Superior temporal gyrus (tissue), 1 donor: ENCODE results near the gene COL7A1.

Experiments
- DNase-seq: peaks from one replicate; pipeline ENCODE4 v3.0.0-alpha.2; 2016; ENCODE audit errors: extremely low spot score

Gene COL7A1

DNA sequence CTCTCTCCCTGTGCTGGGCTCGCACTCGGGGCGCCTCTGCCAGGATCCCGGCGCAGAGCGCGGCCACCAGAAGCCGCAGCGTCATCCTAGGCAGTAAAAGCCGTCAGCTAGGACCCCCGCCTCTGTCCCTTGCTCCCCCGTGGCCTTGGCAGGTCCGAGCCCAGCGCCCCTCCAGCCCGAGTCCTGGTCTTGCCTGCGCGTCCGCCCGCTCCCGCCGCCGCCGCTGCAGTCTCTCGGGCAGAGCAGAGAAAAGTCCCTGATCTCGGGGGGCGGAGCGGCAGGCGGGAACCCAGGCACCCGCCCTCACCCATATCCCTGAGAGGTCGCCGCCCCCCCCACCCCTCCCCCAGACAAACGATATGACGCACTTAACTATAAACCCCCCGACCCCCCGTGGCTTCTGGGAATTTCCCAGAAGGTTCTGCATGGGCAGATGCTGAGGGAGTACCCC, at the start of gene COL7A1:
Gene COL7A1, minus strand, starts transcription at position 255 of the 451 bp plus-strand sequence. Its CDS starts 170 bp downstream, at position 85.
- no peak for DNase-seq

DNA sequence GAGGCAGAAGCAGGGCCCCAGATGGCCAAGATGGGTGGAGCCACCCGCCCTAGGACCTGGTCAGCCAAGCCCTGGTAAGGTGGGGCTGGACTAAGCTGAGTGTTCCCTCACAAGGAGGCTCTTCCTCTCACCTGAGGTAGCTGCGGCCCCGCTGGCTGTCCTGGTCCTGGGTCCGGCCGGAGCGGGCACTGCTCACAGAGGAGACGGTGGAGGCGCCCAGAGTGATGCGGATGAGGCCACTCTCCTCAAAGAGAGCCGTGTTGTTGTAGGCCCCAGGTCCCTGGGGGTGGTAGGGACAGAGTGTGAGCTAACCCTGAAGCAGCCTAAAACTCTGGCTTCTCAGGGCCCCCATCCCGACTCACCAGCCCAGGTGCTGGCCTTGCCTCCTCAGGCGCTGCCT, 47.5 kb upstream of the COL7A1 start:
- DNase-seq = no peak

DNA sequence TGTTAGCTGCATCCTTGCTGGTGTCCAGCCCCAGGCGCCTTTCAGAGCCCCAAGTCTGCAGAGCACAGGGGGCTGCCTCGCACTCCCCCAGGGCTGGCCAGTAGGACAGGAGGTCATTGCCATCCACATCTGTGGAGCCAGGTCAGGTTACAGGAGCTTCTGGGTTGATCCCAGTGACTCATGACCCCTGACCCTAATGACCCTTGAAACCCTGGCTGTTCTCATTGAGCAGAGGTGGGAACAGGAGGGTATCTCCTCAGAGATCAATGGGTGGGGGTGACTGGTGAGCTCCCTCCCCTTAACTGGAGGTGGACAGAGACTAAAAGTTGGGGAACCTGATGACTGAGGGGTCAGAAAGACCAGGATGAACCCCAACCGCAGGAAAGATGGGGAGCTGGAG, 46.3 kb upstream of the COL7A1 start:
- no peak for DNase-seq

DNA sequence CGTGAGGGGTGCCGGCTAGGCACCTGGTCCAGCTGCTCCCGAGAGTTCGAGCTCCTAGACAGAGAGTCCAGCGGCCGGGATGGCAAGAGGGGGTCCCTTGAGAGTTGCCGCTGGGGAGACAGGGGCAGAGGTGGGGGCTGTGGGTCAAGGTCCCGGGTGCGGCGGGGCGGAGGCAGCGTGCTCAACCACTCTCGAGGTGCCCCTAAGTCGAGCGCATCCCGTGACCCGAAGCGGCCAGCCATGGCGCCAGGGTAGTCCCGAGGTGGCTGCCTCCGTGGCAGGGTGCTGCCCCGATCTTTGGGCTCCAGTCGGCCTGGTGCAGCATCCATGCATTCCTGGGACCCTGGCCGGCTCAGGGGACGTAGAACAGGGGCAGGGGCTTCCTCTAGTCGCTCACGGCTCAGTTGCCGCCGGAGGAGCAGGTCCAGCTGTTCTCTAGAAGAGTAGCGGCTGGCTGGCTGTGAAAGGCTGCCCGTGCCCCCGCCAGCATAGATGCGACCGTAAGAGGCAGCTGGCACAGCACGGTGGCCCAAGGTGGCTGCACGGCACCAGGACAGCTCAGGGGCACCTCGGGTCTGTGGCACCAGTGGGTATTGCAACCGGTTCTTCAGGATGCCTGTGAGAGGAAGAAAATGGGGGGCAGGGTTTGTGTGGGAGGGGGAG, 44.9 kb upstream of the COL7A1 start:
- no peak for DNase-seq

DNA sequence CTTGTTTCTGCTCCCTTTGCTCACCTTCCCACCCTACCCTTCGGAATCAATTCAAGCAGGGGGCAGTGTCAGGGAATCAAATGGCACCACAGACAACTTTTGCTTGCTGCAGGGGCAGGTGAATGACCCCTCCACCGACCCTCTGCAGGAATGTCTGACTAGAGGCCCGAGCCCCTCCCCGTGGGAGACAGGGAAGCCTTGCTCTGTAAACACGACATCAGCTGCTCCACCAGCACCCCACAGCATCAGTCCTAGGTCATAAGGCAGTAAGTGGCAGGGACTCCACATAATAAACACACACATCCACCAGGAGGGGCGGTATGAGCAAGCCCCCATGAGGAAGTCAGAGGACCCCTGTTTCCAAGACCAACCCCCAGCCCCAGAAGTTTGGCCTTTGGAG, 42.2 kb upstream of the COL7A1 start:
- no peak for DNase-seq

DNA sequence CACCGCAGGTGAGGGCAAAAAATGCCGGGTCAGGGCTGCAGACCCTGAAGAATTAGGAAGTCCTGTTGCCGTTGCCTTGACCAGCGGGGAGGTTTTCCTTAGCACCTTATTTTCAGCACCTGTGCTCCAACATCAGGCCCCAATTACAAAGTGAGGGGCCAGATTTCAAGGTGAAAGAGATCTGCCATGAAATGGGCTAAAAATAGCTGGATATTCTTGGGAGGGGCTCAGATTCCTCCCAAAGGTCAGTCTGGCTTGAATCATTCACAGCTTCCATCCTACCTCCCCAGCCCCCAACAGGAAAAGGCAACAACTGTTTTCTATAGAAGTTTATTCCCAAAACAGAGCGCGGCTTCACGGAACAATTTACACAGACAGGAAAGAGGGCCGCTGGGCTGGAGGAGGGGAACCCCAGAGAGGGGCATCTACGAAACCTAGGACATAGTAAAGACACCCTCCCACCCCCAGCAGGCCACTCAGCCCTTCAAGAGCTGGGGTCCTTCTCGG, 41.1 kb upstream of the COL7A1 start:
- no peak for DNase-seq

DNA sequence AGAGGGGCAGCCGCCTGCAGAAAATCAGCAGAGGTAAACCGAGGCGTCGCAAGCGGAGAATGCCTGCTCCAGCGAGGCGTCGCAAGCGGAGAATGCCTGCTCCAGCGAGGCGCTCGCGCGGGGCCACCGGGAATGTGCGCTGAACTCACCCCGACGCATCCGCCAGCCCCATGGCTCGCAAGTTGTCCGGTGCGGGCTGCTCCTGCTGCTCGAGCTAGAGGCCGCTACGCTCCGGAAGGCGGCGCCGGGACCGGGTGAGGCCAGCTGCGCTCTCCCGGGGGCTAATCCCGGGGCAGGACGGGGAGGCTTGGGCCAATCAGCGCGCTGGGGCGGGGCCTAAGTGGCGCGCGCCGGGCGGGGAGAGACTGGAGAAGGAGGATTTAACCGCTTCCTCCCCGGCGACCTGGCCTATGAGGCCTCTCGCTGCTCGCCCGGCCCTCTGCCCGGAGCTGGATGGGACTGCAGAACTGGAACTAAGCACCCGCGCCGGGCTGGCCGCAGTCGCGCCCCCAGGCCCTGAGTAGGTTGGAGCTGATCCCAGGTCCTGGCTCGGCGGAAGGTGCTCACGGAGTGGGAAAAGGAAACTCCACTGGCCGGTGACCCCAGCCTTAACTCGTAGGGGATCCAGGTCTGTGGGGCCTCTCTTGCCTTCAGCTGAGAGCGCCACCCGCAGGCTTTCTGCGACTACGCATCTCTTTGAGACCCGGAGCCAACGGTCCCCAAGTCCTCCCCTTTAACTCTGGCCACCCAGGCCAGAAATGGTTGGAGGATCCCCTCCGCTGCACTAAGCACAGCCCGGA, 40.3 kb upstream of the COL7A1 start, which contains the start of gene SLC26A6:
Gene SLC26A6, minus strand, starts transcription at position 240 of the 800 bp plus-strand sequence. Its CDS starts 68 bp downstream, at position 172.
- peak; percentile 95 for DNase-seq

DNA sequence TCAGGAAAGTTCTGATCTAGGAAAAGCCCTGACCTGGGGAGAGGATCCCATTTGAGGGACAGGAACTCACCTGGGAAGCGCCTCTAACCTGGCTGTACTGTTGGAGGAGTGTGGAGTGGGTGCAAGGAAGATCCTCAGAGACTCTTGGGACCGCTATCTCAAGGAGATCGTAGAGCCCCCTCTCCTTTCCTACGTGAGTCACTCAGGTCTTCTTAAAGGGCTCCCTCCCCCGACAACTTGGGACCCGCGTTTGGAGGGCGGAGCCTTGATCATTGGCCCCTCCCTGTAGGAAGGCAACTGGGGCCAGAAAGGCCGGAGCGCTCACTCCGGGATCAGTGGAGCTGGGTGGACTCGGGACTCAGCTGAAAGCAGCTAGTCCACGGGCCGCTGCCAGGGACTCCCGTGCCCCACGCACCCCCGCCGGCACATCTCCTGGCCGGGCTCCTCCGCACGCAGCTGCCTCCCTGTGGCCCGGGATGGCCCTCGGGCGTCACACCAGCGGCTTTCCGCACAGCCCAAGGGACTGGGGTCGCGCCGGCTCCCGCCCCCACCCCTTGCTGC, 39.6 kb upstream of the COL7A1 start:
- peak; percentile 20 for DNase-seq

DNA sequence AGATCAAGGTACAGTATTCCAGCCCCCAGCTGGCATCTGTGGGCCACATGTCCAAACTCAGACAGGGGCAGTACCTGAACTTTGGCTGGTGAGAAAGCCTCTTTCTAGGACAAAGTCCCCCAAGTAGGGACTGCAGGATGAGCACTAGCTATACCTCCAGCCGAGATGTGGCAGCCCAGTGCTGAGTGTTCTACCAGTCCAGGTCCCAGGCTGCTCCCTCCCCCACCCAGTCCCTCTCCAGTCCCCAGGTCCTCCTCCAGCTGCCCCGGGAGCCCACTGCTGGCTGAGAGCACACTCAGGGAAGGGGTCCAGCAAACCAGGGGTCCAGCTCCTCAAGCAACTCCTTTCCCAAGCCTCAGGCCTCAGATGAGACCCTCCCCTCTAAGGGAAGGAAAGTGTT, 38.6 kb upstream of the COL7A1 start:
- no peak for DNase-seq

DNA sequence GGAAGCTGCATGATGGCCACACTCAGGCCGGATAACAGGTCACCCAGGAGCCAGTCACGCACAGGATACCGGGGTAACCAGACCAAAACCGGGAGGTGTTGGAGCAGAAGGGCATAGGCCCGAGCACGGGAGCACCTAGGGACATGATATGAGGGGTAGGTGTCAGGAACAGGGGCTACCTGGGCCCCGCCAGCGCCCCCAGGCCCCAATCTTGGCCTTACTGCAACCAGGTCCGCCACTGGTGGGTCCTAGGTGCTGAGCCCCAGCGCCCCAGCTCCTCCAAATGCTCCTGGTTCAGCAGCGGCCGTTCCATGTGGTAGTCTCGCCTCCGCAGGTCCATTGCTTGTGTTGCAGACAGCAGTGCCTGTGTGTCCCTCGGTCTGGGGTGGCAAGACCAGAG, 38.1 kb upstream of the COL7A1 start:
- DNase-seq = no peak

DNA sequence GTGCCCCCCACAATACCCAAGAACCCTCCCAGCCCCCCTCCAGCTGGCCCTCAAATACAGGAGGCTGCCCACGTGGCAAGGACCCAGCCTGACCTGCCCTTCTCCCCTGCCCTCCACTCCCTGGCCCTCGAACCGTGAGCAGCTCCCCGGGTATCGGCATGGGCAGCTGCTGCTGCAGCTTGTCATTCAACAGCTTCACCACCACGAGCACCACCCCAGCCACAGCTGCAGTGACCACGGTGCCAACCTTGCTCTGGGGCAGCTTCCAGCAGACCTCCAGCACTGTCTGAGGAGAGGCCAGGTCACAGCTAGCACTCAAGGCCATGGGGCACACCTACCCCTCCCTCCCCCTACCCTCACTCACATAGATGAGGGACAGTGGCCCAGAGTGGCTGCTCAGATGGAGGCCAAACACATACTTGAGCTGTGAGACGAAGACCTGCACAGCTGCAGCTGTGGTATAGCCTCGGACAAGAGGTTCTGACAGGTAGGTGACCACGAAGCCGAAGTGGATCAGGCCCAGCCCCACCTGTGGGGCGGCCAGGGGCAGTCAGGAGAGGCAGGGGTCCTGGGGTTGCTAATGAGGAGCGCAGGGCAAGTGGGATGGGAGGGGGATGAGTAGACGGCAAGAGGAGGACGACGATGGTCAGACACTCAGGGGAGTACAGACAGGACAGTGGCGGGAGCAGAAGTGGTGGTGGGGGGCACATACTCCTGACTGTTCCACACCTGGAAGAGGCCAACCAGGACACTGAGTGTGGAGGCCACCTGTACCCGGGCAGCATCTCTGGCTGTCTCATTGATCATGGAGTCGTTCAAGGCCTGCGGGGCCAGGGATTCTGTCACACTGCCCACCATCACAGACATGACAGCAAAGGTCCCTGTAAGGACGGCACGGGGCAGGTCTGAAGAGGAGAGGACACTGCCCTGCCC, 36.7 kb upstream of the COL7A1 start:
- DNase-seq = no peak

DNA sequence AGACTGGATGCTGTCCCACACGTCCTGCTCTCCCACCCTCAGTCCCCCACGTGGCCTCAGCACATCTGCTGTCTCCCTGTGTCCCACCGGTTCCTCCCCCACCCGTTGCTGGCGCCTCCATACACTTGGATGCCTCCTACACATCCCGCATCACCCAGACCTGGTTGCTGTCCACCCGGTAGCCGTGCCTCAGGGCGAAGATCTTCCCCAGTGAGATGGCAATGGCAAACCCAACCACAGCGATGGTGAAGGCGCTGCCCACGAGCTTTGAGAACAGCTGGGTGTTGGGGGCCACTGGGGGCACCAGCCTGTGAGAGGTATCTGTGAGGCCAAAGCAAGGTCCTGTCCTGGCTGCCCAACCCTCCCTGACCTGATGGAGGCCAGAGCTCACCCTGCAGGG, 35.7 kb upstream of the COL7A1 start:
- DNase-seq = no peak

DNA sequence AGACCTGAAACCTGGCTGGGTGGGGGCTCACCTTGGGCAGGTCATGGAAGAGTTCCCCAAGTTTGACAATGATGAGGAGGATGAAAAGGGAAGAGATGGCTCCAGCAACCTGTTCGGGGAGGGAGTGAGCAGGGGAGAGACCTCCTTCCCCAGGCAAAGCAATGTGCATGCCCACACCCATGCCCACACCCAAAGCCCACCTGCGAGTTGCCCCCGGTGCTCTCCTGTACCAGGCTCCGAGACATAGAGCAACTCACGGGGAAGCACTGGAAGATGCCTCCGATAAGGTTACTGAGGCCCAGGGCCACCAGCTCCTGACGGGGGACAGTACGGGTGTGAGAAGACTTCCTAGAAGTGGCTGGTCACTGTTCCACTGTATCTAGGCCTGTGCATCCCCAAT, 35.3 kb upstream of the COL7A1 start:
- DNase-seq = no peak

DNA sequence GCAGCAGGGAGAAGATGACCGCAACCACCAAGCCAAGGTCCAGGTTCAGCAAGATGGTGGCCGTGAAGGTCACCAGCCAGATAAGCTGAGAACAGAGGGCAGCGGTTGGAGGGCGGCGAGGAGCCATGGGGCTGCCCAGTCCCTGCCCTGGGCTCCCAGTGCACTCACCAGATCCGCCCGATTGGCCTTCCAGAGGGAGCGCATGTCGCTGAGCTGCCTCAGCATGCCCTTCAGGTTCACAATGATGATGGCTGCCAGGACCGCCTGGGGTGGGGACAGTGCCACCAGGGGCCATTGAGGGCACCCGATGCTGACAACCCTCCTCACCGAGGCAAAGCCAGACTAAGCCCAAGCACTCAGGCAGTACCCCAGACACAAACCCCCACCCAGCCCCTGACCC, 34.8 kb upstream of the COL7A1 start:
- DNase-seq = no peak

DNA sequence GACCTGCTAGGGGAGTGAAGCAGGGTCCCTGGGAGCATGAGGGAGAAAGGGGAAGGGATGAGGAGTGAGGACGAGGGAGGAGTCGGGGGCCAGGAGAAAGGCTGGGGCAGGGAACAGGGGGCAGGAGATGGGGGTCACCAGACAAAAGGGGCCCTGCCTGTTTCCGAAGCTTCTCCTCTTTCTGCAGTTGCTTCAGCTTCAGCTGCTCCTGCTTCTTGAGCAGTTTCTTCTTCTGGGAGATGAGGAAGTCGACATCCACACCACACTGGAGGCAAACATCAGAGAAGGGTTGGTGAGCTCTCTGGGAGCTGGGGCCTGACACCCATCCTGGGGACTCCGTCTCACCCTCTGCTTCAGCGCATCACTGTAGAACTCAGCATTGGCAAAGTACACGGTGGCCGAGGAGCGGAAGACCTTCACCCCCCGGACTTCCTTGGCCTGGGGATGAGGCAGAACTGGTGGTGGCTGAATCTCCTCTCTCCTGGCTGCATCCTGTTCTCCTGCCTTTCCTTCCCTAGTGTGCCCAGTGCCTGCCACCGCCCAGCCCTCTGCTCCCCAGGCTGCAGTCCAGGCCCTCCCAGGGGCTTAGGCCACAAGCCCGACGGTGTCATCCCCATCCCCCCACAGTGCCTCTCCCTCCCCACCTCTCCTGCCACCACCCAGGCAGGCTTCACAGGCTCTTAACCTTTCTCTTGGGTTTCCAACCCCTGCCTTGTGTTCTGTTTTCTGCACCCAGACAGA, 33.3 kb upstream of the COL7A1 start:
- DNase-seq = no peak

DNA sequence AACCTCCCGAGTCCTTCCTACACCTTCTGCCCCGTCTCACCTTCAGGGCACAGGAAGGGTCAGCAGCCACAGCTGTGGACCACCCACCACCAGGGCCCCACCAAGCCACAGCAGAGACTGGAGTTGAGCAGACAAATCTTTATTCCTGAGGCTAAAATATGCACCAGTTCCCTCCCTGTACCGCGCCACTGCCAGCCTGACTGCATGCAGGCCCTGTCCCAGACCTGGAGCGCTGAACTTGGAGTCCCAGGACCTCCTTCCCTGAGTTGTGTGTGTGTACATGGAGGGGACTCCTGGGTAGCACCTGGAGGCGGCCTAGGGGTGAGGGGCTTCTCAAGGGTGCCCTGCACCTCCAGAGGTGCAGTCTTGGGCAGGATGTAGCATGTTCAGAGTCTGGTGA, 30.5 kb upstream of the COL7A1 start:
- DNase-seq = no peak

DNA sequence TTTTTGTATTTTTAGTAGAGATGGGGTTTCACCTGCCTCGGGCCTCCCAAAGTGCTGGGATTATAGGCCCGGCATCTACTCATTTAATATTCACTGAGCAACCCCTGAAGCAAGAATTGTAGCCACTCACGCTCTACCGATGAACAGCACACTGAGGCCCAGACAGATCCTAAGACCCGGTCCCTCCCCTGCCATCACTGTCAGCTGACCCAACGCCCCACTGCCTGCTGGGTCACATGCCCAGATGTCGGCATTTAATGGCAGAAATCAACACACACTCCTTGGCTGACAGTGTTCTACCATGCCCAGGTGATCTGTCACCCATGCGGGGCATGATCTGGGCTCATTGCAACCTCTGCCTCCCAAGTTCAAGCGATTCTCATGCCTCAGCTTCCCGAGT, 29.6 kb upstream of the COL7A1 start:
- DNase-seq = no peak

DNA sequence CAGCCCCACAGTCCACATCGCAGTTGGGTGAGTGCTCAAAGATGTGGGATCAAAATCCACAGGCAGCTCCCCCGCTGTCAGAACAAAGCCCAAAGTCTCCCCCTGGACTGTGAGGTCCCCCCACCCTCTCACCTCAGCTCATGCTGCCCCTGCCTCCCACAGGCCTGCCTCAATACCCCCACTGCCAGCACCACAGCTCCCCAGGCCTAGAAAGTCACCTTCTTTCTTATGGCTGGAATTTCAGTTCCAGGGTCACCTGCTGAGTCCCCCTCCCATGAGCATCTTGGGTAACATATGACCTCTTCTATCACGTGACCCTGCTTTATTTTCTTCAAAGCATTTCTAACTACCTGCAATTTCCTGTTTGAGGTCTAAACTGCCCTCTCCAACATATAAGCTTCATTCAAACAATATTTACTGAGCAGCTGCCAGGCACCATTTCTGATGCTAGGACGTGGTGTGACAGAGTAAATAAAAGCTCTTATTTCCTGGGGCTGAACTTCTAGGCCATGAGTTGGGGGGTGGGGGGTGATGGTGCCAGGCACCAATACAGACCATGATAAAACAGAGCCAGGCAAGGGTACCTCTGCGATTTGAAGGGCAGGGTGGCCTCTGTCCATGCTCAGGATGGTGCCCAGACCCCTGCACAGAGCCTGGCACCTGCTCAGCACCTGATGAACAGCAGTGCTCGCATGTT, 28.9 kb upstream of the COL7A1 start:
- no peak for DNase-seq

DNA sequence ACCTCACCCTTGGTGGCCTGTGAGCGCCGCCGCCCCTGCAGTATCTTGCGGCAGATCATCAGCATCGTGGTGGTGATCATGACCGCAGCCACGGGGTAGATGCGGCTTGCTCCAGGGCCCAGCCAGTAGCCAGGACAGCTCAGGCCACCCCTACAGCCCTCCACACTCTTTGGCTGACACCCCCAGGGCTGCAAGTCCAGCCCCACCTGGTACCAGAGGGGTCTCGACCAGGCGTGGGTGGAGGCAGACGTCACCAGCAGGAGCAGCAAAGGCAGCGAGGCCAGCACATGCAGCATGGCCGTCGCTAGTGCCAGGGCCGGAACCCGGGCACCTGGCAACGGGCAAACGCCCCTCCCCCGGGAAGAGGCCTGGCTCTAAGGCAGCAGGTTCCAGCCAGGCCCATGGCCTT, 26.3 kb upstream of the COL7A1 start, which contains the start of gene TMEM89:
Gene TMEM89, minus strand, starts transcription at position 309 of the 409 bp plus-strand sequence. Its CDS starts 13 bp downstream, at position 296.
- DNase-seq = no peak
